ENCODE measurements around the gene NSUN4.
A peak's percentile ranks its signal among the peaks of the same experiment; 100 is the strongest.
"Not testable (repeated sequence)": the region's sequence is repeated elsewhere in the genome, so short reads cannot be mapped to it uniquely, and the experiment has no call there.

Gene NSUN4

DNA sequence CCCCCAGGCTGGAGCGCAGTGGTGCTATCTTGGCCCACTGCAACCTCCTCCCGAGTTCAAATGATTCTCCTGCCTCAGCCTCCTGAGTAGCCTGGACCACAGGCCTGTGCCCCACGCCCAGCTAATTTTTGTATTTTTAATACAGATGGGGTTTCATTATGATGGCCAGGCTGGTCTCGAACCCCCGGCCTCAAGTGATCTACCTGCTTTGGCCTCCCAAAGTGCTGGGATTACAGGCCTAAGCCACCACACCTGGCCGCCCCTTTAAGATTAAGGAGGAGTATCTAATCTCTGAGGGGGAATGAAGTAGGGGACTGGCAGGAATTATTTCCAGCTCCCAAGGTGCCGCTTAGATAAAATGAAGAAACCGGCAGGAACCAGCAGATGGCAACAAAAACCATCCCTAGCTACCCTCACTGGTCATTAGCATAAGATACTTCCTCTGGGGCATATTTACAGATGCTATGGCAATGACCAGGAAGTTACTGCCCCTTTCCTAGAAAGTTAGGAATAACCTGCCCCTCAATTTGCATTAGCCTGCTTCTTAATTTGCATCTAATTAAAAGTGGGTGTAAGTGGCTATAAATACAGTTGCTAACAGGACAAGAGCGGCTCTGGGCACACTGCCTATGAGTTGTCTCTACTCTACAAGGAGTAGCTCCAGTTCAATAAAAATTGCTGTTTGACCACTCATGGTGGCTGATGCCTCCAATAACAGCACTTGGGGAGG is 7.1 kb upstream of the NSUN4 start:
- H3K4me3 ChIP-seq (ENCODE audit: control insufficient read depth, low read depth, low read length) = no peak overlapping the region
- DNase-seq (ENCODE audit: low read depth) = no peak
- TF ChIP-seq, protein P1, sequence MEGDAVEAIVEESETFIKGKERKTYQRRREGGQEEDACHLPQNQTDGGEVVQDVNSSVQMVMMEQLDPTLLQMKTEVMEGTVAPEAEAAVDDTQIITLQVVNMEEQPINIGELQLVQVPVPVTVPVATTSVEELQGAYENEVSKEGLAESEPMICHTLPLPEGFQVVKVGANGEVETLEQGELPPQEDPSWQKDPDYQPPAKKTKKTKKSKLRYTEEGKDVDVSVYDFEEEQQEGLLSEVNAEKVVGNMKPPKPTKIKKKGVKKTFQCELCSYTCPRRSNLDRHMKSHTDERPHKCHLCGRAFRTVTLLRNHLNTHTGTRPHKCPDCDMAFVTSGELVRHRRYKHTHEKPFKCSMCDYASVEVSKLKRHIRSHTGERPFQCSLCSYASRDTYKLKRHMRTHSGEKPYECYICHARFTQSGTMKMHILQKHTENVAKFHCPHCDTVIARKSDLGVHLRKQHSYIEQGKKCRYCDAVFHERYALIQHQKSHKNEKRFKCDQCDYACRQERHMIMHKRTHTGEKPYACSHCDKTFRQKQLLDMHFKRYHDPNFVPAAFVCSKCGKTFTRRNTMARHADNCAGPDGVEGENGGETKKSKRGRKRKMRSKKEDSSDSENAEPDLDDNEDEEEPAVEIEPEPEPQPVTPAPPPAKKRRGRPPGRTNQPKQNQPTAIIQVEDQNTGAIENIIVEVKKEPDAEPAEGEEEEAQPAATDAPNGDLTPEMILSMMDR (IDR thresholded peaks at IDR 0.05; ENCODE audit: control insufficient read depth, insufficient read depth, low read depth, low read length, missing control alignments) = peak; percentile 22

DNA sequence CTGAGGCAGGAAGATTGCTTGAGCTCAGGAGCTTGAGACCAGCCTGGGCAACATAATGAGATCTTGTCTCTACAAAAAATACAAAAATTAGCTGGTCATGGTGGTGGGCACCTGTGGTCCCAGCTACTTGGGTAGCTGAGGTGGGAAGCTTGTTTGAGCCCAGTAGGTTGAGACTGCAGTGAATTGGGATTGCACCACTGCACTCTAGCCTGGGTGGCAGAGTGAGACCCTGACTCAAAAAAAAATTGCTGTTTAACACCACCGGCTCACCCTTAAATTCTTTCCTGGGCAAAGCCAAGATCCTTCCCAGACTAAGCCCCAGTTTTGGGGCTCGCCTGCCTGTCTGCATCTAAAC is 6.6 kb upstream of the NSUN4 start:
- no peak overlapping the region for H3K4me3 ChIP-seq (ENCODE audit: control insufficient read depth, low read depth, low read length)
- no peak for DNase-seq (ENCODE audit: low read depth)
- TF ChIP-seq, protein P1 (IDR thresholded peaks at IDR 0.05; ENCODE audit: control insufficient read depth, insufficient read depth, low read depth, low read length, missing control alignments) = no peak

DNA sequence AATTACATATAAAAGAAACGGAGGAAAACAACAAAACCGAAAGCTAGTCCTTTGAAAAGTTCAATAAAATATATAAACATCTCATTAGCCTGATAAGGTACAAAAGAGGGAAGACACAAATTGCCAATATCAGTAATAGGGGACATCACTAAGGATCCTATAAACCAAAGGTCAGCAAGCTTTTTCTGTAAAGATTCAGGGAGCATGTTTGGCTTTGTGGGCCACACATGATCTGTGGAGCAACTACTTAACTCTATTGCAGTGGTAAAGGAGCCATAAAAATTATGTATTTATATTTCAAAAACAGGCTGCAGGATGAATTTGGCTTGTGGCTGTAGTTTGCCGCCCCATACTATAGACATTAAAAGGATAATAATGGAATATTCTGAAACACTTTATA is 5.5 kb upstream of the NSUN4 start:
- TF ChIP-seq, protein P1 (IDR thresholded peaks at IDR 0.05; ENCODE audit: control insufficient read depth, insufficient read depth, low read depth, low read length, missing control alignments) = no peak
- H3K4me3 ChIP-seq (ENCODE audit: control insufficient read depth, low read depth, low read length) = no peak overlapping the region
- no peak for DNase-seq (ENCODE audit: low read depth)

DNA sequence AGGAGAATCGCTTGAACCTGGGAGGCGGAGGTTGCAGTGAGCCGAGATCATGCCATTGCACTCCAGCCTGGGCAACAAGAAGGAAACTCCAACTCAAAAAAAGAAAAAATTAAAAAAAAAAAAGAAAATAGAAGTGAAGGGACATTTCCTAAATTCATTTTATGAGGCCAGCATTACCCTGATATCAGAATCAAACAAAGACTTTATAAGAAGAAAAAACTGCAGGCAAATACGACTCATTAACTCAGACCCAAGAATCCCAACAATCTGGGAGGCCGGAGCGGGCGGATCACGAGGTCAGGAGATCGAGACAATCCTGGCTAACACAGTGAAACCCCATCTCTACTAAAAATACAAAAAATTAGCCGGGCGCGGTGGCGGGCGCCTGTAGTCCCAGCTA is 3.2 kb upstream of the NSUN4 start:
- H3K4me3 ChIP-seq (ENCODE audit: control insufficient read depth, low read depth, low read length); DNase-seq (ENCODE audit: low read depth): not testable (repeated sequence)

DNA sequence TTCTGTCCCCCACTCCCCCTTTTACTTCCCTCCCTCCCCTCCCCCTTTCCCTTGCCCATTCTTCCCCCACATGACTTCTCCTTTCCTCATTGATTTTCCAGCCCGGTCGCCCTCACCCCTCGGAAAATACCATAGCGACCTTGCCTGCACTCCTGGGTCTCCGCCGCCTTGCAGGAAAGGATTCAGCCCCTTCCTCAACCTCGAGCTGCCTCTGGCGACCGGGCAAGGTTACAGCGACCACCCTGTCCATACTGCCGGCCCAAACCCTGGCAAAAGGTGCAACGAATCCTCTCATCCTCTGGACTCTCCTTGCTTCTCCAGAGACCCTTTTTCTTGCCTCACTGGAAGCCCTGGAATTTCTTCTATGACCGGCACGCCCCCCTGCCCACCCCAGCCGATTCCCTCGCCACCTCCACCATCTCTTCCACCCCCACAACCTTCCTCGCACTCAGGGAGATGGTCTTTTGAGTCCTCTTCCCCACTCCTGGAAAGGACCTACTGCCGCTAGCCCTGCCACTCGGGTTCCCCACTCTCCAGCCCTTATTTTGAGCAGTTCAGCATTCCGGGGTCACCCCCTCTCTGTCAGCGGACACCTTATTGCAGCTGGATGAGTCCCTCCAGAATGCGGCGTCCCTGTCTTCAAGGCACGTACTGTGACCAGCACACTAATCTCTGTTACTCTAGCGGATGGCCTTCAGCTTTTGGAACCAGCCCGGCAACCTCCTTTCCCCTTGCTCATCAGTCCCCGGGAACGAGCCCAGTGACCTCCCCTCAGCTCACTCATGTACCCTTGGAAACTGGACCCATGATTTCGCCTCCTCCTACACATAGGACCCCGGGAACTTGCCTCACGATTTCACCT is 846 bp downstream of the NSUN4 start:
- TF ChIP-seq, protein P1 (IDR thresholded peaks at IDR 0.05; ENCODE audit: control insufficient read depth, insufficient read depth, low read depth, low read length, missing control alignments) = no peak
- peak overlapping the region; percentile 82 for H3K4me3 ChIP-seq (ENCODE audit: control insufficient read depth, low read depth, low read length)
- DNase-seq (ENCODE audit: low read depth) = no peak

DNA sequence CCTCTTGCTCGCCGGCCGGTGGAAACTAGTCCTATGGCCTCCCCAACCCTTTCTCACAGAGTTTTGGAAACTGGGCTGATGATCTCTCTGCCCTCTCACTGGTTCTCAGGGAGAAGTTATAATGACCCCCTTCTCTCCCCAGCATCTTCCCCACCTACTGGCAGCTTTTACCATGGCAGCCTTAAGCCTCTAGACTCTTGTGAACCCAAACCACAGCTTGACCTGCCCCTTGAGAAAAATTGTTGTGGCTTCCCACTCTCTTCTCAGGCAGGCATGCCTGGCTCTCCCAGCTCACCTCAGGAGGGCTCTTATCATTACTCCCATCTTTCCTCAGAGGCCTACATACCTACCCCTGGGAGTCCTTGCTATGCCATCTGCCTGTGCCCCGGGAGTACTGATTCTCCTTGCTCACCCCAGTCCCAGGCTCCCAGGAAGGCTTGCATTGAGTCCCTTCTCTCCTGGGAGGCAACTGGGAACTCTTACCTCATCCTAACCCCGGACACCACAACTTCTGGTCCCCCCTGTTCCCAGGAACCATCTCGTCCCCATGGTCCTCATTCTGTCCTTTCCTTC is 1.6 kb downstream of the NSUN4 start:
- TF ChIP-seq, protein P1 (IDR thresholded peaks at IDR 0.05; ENCODE audit: control insufficient read depth, insufficient read depth, low read depth, low read length, missing control alignments) = peak; percentile 44
- no peak for DNase-seq (ENCODE audit: low read depth)
- no peak overlapping the region; the same call in 1 of the 2 replicates for H3K4me3 ChIP-seq (ENCODE audit: control insufficient read depth, low read depth, low read length)

Data from AG09309 (cell line).